ENCODE results near the gene CYP26B1.

The CYP26B1 gene

DNA sequence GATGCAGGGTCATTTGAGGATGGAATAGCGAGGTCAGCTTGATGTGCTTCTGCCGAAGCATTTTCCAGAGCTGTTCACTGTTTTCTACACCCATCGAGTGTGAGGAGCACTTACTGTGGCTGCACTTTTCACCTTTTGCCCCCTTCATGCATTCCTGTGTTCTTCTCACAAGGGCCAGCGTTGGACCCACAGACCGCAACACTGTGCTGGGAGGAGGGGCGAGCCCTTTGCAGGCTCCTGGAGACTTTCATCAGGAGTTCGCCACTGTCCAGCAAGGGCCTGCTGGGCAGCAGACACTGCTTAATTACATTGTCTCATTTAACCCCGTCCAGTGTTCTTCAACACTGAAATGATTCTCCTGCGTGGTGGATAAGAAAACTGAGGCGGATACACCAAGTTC is 29.9 kb downstream of the CYP26B1 start:
- Histone ChIP-seq H3K9me3 (ENCODE audit: low read length) (no peaks in the 10 kb centered on the region), H2AFZ (ENCODE audit: low read length) (no peak overlapping the region), H3K79me2 (ENCODE audit: insufficient read depth, low read length) (no peaks in the 10 kb centered on the region), H3K9me2 (ENCODE audit: low read depth, low read length) (no peaks in the 10 kb centered on the region), H3K4me1 (ENCODE audit: insufficient read depth, low read length, severe bottlenecking) (no peaks in the 10 kb centered on the region), H4K20me1 (ENCODE audit: insufficient read depth, low read length) (no peaks in the 10 kb centered on the region), H3F3A (ENCODE audit: insufficient read depth, low read length) (no peaks in the 10 kb centered on the region), H3K4me3 (ENCODE audit: low read depth, low read length, poor library complexity, severe bottlenecking) (no peak overlapping the region), H3K27me3 (ENCODE audit: insufficient read depth, low read length) (no peaks in the 10 kb centered on the region), H3K36me3 (ENCODE audit: insufficient read depth, low read length) (no peaks in the 10 kb centered on the region), H3K4me2 (ENCODE audit: low read length) (no peak overlapping the region), H3K9ac (ENCODE audit: low read length) (no peak overlapping the region), H3K27ac (ENCODE audit: low read depth, low read length, poor library complexity, severe bottlenecking) (no peak overlapping the region)
- TF ChIP-seq CTCF (IDR thresholded peaks at IDR 0.05; ENCODE audit: low read length) (no peak), EZH2 (IDR thresholded peaks at IDR 0.05; ENCODE audit: borderline replicate concordance, low read length) (no peak)

DNA sequence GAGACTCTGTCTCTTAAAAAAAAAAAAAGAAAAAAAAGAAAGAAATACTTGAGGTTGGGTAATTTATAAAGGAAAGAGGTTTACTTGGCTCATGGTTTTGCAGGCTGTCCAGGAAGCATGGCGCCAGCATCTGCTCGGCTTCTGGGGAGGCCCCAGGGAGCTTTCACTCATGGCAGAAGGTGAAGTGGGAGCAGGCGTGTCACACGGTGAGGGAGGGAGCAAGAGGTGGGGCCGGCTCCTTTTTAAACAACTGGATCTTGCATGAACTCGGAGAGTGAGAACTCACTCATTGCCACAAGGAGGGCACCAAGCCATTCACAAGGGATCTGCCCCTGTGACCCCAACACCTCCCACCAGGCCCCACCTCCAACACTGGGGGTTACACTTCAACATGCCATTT is 30.6 kb downstream of the CYP26B1 start:
- H4K20me1 ChIP-seq (ENCODE audit: insufficient read depth, low read length), result no peaks in the 10 kb centered on the region
- H3K9ac ChIP-seq (ENCODE audit: low read length), result no peak overlapping the region
- H3K9me2 ChIP-seq (ENCODE audit: low read depth, low read length), result no peaks in the 10 kb centered on the region
- H3F3A ChIP-seq (ENCODE audit: insufficient read depth, low read length), result no peaks in the 10 kb centered on the region
- no peaks in the 10 kb centered on the region for H3K27me3 ChIP-seq (ENCODE audit: insufficient read depth, low read length)
- H3K79me2 ChIP-seq (ENCODE audit: insufficient read depth, low read length), result no peaks in the 10 kb centered on the region
- no peak overlapping the region for H3K4me3 ChIP-seq (ENCODE audit: low read depth, low read length, poor library complexity, severe bottlenecking)
- no peaks in the 10 kb centered on the region for H3K4me1 ChIP-seq (ENCODE audit: insufficient read depth, low read length, severe bottlenecking)
- no peaks in the 10 kb centered on the region for H3K9me3 ChIP-seq (ENCODE audit: low read length)
- no peak for TF ChIP-seq CTCF (IDR thresholded peaks at IDR 0.05; ENCODE audit: low read length)
- no peak for TF ChIP-seq EZH2 (IDR thresholded peaks at IDR 0.05; ENCODE audit: borderline replicate concordance, low read length)
- H3K36me3 ChIP-seq (ENCODE audit: insufficient read depth, low read length), result no peaks in the 10 kb centered on the region
- no peak overlapping the region for H2AFZ ChIP-seq (ENCODE audit: low read length)
- H3K4me2 ChIP-seq (ENCODE audit: low read length), result no peak overlapping the region
- H3K27ac ChIP-seq (ENCODE audit: low read depth, low read length, poor library complexity, severe bottlenecking), result no peak overlapping the region

GRCh38 chr2:72116081-72116533 is 31.6 kb downstream of the CYP26B1 start:
- Histone ChIP-seq H3K9ac (ENCODE audit: low read length) (no peak overlapping the region), H3K27ac (ENCODE audit: low read depth, low read length, poor library complexity, severe bottlenecking) (no peak overlapping the region), H3K9me2 (ENCODE audit: low read depth, low read length) (no peaks in the 10 kb centered on the region), H3K4me1 (ENCODE audit: insufficient read depth, low read length, severe bottlenecking) (no peaks in the 10 kb centered on the region), H2AFZ (ENCODE audit: low read length) (no peak overlapping the region), H3K4me3 (ENCODE audit: low read depth, low read length, poor library complexity, severe bottlenecking) (no peak overlapping the region), H3K79me2 (ENCODE audit: insufficient read depth, low read length) (no peaks in the 10 kb centered on the region), H3K36me3 (ENCODE audit: insufficient read depth, low read length) (no peaks in the 10 kb centered on the region), H3K27me3 (ENCODE audit: insufficient read depth, low read length) (no peaks in the 10 kb centered on the region), H3F3A (ENCODE audit: insufficient read depth, low read length) (no peaks in the 10 kb centered on the region), H4K20me1 (ENCODE audit: insufficient read depth, low read length) (no peaks in the 10 kb centered on the region), H3K4me2 (ENCODE audit: low read length) (no peak overlapping the region), H3K9me3 (ENCODE audit: low read length) (no peaks in the 10 kb centered on the region)
- no peak for TF ChIP-seq EZH2 (IDR thresholded peaks at IDR 0.05; ENCODE audit: borderline replicate concordance, low read length)
- TF ChIP-seq CTCF (IDR thresholded peaks at IDR 0.05; ENCODE audit: low read length), result peak; percentile 33

Measured in OCI-LY1 (cell line).